Lung (tissue), 12 donors: ENCODE results near the gene WNT9B. TPM values are rescaled to one million over a fixed set of nuclear protein-coding genes. Genes with fewer than 3 reads are reported as not detected.

Experiments
- ATAC-seq: fragments of 200-7000 bp; cut with Tn5 transposase; one replicate; pipeline ENCODE4 v1.9.1; 2020; ENCODE audit warnings: moderate number of reproducible peaks; ENCODE audit not compliant: insufficient read depth, low FRiP score
- DNase-seq, 3 donors: peaks; one replicate each; pipeline ENCODE4 v3.0.0-alpha.2; 2013 to 2017
- H3K27ac ChIP-seq, 2 donors: one replicate each; pipeline ENCODE4 v1.5.1; 2013; ENCODE audit warnings: mild to moderate bottlenecking in 2 of 2, moderate library complexity in 2 of 2, control low read depth in 1 of 2, inconsistent platforms in 1 of 2, low read depth in 1 of 2, low read length in 1 of 2
- H3K27me3 ChIP-seq, 3 donors: one replicate each; pipeline ENCODE4 v1.5.1; 2013; ENCODE audit warnings: low read length in 2 of 3; ENCODE audit not compliant: control insufficient read depth in 3 of 3, insufficient read depth in 3 of 3
- H3K36me3 ChIP-seq, 4 donors: one replicate each; pipeline ENCODE4 v1.5.1; 2013; ENCODE audit warnings: low read length in 4 of 4, mild to moderate bottlenecking in 1 of 4, moderate library complexity in 1 of 4; ENCODE audit not compliant: control insufficient read depth in 4 of 4, insufficient read depth in 4 of 4
- H3K4me1 ChIP-seq, 5 donors: one replicate each; pipeline ENCODE4 v1.5.1; 2013; ENCODE audit warnings: low read length in 5 of 5, mild to moderate bottlenecking in 2 of 5, moderate library complexity in 1 of 5; ENCODE audit not compliant: control insufficient read depth in 5 of 5, insufficient read depth in 5 of 5
- H3K4me3 ChIP-seq: one replicate; pipeline ENCODE4 v1.5.1; 2013; ENCODE audit warnings: mild to moderate bottlenecking, control low read depth, moderate library complexity
- H3K9ac ChIP-seq, 2 donors: one replicate each; pipeline ENCODE4 v1.5.1; 2013; ENCODE audit warnings: low read length in 2 of 2, control low read depth in 1 of 2; ENCODE audit not compliant: insufficient read depth in 1 of 2
- H3K9me3 ChIP-seq, 4 donors: one replicate each; pipeline ENCODE4 v1.5.1; 2013; ENCODE audit warnings: low read length in 3 of 4, mild to moderate bottlenecking in 1 of 4, moderate library complexity in 1 of 4; ENCODE audit not compliant: control insufficient read depth in 4 of 4, insufficient read depth in 3 of 4
- WGBS, 2 donors: extraction: QIAGEN DNeasy Blood & Tissue Kit; methylation state at CpG; one replicate each; pipeline ENCODE4 v1.1.7; 2013; 5-methylcytosine and 5-hydroxymethylcytosine counted together
- polyA plus RNA-seq, 2 donors: library from polyadenylated mRNA; stranded (reverse); fragments of 200-250 nt; gene quantifications; one replicate each; pipeline ENCODE4 v1.2.1, GENCODE V29; 2013
- total RNA-seq, 2 donors: library from RNA; depleted of rRNA in 1 of 2; stranded (reverse); fragments of >200 nt in 1 of 2; gene quantifications; one replicate each; pipeline ENCODE4 v1.2.1, GENCODE V29; 2014 to 2021
- TF ChIP-seq, protein P1 (sequence below): IDR thresholded peaks from 2 replicates; pipeline ENCODE4 v1.5.1; 2012; ENCODE audit warnings: mild to moderate bottlenecking; ENCODE audit errors: control extremely low read depth, extremely low read depth
- donor health status: control.
- donor health status: control.
- donor health status: Bipolar disorder and iron deficiency.
- donor health status: healthy.
- donor health status: DM: yes; HTN: yes; CAD: no.

WNT9B gene
- total and polyA plus RNA-seq, 4 donors = 0.11 to 0.33 (median 0.17) TPM

- no peak overlapping the region for H3K9ac ChIP-seq
- H3K27ac ChIP-seq = no peak overlapping the region
- no peak for ATAC-seq
- H3K27me3 ChIP-seq = peaks cover 0 to 3% (median 0%) of the 10 kb centered on the region in 3 donors
- H3K4me1 ChIP-seq = no peaks in the 10 kb centered on the region
- TF ChIP-seq, protein P1, sequence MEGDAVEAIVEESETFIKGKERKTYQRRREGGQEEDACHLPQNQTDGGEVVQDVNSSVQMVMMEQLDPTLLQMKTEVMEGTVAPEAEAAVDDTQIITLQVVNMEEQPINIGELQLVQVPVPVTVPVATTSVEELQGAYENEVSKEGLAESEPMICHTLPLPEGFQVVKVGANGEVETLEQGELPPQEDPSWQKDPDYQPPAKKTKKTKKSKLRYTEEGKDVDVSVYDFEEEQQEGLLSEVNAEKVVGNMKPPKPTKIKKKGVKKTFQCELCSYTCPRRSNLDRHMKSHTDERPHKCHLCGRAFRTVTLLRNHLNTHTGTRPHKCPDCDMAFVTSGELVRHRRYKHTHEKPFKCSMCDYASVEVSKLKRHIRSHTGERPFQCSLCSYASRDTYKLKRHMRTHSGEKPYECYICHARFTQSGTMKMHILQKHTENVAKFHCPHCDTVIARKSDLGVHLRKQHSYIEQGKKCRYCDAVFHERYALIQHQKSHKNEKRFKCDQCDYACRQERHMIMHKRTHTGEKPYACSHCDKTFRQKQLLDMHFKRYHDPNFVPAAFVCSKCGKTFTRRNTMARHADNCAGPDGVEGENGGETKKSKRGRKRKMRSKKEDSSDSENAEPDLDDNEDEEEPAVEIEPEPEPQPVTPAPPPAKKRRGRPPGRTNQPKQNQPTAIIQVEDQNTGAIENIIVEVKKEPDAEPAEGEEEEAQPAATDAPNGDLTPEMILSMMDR = no peak
- no peak for DNase-seq
- H3K9me3 ChIP-seq = no peaks in the 10 kb centered on the region
- H3K4me3 ChIP-seq = no peak overlapping the region
- H3K36me3 ChIP-seq = no peaks in the 10 kb centered on the region
- 14 to 23% methylated on average over 8 of the region's 8 CpGs for WGBS, 2 donors
Observed at GRCh38 chr17:46865100-46865499, 13.7 kb downstream of the WNT9B start.

GRCh38 chr17:46866325-46866724, 14.9 kb downstream of the WNT9B start:
- TF ChIP-seq, protein P1 = no peak
- H3K9ac ChIP-seq = no peak overlapping the region
- WGBS, 2 donors = 69 to 85% methylated on average over 8 of the region's 8 CpGs
- H3K9me3 ChIP-seq = no peaks in the 10 kb centered on the region
- no peak overlapping the region for H3K27ac ChIP-seq
- ATAC-seq (no peak), DNase-seq (no peak)
- H3K4me3 ChIP-seq = no peak overlapping the region
- H3K27me3 ChIP-seq = peaks cover 0 to 3% (median 0%) of the 10 kb centered on the region in 3 donors
- H3K36me3 ChIP-seq = no peaks in the 10 kb centered on the region
- H3K4me1 ChIP-seq = peaks cover 0 to 3% (median 0%) of the 10 kb centered on the region in 5 donors

- no peak overlapping the region for H3K27ac ChIP-seq
- DNase-seq (no peak), ATAC-seq (no peak)
- H3K4me3 ChIP-seq = no peak overlapping the region
- H3K27me3 ChIP-seq = peaks cover 0 to 3% (median 0%) of the 10 kb centered on the region in 3 donors
- H3K9ac ChIP-seq = no peak overlapping the region
- no peaks in the 10 kb centered on the region for H3K36me3 ChIP-seq
- H3K4me1 ChIP-seq = peaks cover 0 to 3% (median 0%) of the 10 kb centered on the region in 5 donors
- TF ChIP-seq, protein P1 = no peak
- H3K9me3 ChIP-seq = no peaks in the 10 kb centered on the region
Observed at GRCh38 chr17:46866747-46867146, 15.4 kb downstream of the WNT9B start.

GRCh38 chr17:46868689-46869187, 17.4 kb downstream of the WNT9B start:
- H3K27ac ChIP-seq = no peak overlapping the region
- no peak overlapping the region for H3K9ac ChIP-seq
- peaks cover 0 to 3% (median 0%) of the 10 kb centered on the region in 5 donors for H3K4me1 ChIP-seq
- ATAC-seq (no peak), DNase-seq (no peak)
- no peak overlapping the region for H3K4me3 ChIP-seq
- TF ChIP-seq, protein P1 = no peak
- H3K9me3 ChIP-seq = no peaks in the 10 kb centered on the region
- no peaks in the 10 kb centered on the region for H3K36me3 ChIP-seq
- 72 to 85% methylated on average over 6 of the region's 6 CpGs for WGBS, 2 donors
- H3K27me3 ChIP-seq = peaks cover 0 to 3% (median 0%) of the 10 kb centered on the region in 3 donors
